Astrocyte (in vitro differentiated cells and primary cell): ENCODE data around the gene AADACL2.

Source experiments
- EZH2 ChIP-seq: IDR thresholded peaks from 2 replicates; pipeline ENCODE4 v1.6.1; 2012; ENCODE audit warnings: mild to moderate bottlenecking, low read length, inconsistent platforms; ENCODE audit not compliant: insufficient read depth
- TF ChIP-seq, protein P1 (sequence below): IDR thresholded peaks from 2 replicates; pipeline ENCODE4 v1.5.1; 2011; ENCODE audit warnings: low read depth, mild to moderate bottlenecking, inconsistent platforms, low read length, moderate library complexity; ENCODE audit not compliant: insufficient read depth

DNA sequence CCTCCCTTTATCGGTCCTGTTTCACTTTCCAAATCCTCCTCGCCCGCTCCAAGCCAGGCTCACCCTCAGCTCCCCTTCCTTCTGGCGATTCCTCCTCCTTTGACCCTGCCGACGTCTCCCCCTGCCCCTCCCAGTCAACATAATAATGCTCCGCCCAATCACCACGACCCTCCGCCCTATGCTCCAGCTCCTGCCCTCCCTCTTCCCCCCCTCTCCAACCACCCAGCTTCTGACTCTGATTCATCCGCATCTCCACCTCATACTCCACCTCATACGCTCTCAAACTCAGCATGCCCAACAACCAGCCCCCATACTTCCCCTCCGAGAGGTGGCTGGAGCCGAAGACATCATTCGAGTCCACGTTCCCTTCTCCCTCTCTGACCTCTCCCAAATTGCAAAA is 73.1 kb downstream of the AADACL2 start:
- TF ChIP-seq, protein P1, sequence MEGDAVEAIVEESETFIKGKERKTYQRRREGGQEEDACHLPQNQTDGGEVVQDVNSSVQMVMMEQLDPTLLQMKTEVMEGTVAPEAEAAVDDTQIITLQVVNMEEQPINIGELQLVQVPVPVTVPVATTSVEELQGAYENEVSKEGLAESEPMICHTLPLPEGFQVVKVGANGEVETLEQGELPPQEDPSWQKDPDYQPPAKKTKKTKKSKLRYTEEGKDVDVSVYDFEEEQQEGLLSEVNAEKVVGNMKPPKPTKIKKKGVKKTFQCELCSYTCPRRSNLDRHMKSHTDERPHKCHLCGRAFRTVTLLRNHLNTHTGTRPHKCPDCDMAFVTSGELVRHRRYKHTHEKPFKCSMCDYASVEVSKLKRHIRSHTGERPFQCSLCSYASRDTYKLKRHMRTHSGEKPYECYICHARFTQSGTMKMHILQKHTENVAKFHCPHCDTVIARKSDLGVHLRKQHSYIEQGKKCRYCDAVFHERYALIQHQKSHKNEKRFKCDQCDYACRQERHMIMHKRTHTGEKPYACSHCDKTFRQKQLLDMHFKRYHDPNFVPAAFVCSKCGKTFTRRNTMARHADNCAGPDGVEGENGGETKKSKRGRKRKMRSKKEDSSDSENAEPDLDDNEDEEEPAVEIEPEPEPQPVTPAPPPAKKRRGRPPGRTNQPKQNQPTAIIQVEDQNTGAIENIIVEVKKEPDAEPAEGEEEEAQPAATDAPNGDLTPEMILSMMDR = no peak
- no peak for TF ChIP-seq EZH2
